IMR-90 (cell line): ENCODE data around the gene CFAP43. TPM values are rescaled to one million over a fixed set of nuclear protein-coding genes. Genes with fewer than 3 reads are reported as not detected.

Experiments used
- ATAC-seq: fragments of 200-7000 bp; cut with Tn5 transposase; 2 replicates; pipeline ENCODE4 v1.9.1; 2020; ENCODE audit warnings: low read depth, mild to moderate bottlenecking, moderate library complexity
- BruUV-seq: library from RNA; stranded (reverse); fragments of 400-500 nt; replicated peaks from 2 replicates; lab custom pipeline; 2021; lab: Mats Ljungman, UMichigan
- CTCF ChIA-PET: fragments of 300-600 bp; formaldehyde crosslinking; extraction: SDS; loops from one replicate; lab custom pipeline; 2021; ENCODE audit warnings: antibody characterized with exemption; lab: Yijun Ruan, JAX
- POLR2A ChIA-PET: fragments of 300-600 bp; sonication (Branson Sonifier 250); formaldehyde crosslinking; loops from one replicate; lab custom pipeline; 2022; ENCODE audit warnings: antibody characterized with exemption; ENCODE audit not compliant: unreplicated experiment; lab: Charles Lee
- DNase-seq: peaks from one replicate; pipeline ENCODE4 v3.0.0; 2013
- H2AFZ ChIP-seq: replicated peaks from 2 replicates; pipeline ENCODE3; 2013; ENCODE audit warnings: low read length, mild to moderate bottlenecking; ENCODE audit not compliant: poor library complexity
- H2AK5ac ChIP-seq: 2 replicates; pipeline ENCODE4 v1.6.1; 2013; ENCODE audit warnings: low read depth, low read length, inconsistent platforms
- H2AK9ac ChIP-seq: replicated peaks from 2 replicates; pipeline ENCODE3; 2013; ENCODE audit warnings: mild to moderate bottlenecking, low read depth, low read length, moderate library complexity; ENCODE audit not compliant: poor library complexity
- H2BK120ac ChIP-seq: 2 replicates; pipeline ENCODE4 v1.6.1; 2013; ENCODE audit warnings: low read depth, low read length, inconsistent platforms
- H2BK15ac ChIP-seq: 3 replicates; pipeline ENCODE4 v1.6.1; 2013; ENCODE audit warnings: low read depth, low read length, inconsistent platforms
- H2BK20ac ChIP-seq: 2 replicates; pipeline ENCODE4 v1.6.1; 2013; ENCODE audit warnings: low read depth, mild to moderate bottlenecking, inconsistent platforms, low read length, moderate library complexity
- H2BK5ac ChIP-seq: 2 replicates; pipeline ENCODE4 v1.6.1; 2013; ENCODE audit warnings: mild to moderate bottlenecking, low read depth, low read length, inconsistent platforms; ENCODE audit not compliant: poor library complexity, severe bottlenecking
- H3K14ac ChIP-seq: replicated peaks from 2 replicates; pipeline ENCODE4 v1.6.1; 2013; ENCODE audit warnings: low read depth, low read length, inconsistent platforms
- H3K18ac ChIP-seq: 2 replicates; pipeline ENCODE4 v1.6.1; 2013; ENCODE audit warnings: low read depth, low read length, control low read depth
- H3K23ac ChIP-seq: 2 replicates; pipeline ENCODE4 v1.6.1; 2013; ENCODE audit warnings: low read depth, low read length, inconsistent platforms
- H3K27ac ChIP-seq: 2 replicates; pipeline ENCODE4 v1.5.1; 2013; ENCODE audit warnings: mild to moderate bottlenecking, control low read depth, low read length; ENCODE audit not compliant: insufficient read depth
- H3K27me3 ChIP-seq: 2 replicates; pipeline ENCODE4 v1.6.1; 2013; ENCODE audit warnings: low read length; ENCODE audit not compliant: control insufficient read depth, insufficient read depth
- H3K36me3 ChIP-seq: 2 replicates; pipeline ENCODE4 v1.6.1; 2013; ENCODE audit warnings: low read length, mixed read lengths; ENCODE audit not compliant: control insufficient read depth, insufficient read depth
- H3K4ac ChIP-seq: 2 replicates; pipeline ENCODE4 v1.6.1; 2013; ENCODE audit warnings: low read depth, low read length, inconsistent platforms
- H3K4me1 ChIP-seq: 2 replicates; pipeline ENCODE4 v1.6.1; 2013; ENCODE audit warnings: low read length, mixed read lengths; ENCODE audit not compliant: control insufficient read depth, insufficient read depth
- H3K4me2 ChIP-seq: 2 replicates; pipeline ENCODE4 v1.6.1; 2013; ENCODE audit warnings: low read depth, mild to moderate bottlenecking, control low read depth, low read length, moderate library complexity
- H3K4me3 ChIP-seq: 2 replicates; pipeline ENCODE4 v1.5.1; 2013; ENCODE audit warnings: low read depth, mild to moderate bottlenecking, control low read depth, low read length, moderate library complexity; ENCODE audit not compliant: insufficient read depth
- H3K56ac ChIP-seq: 2 replicates; pipeline ENCODE4 v1.6.1; 2013; ENCODE audit warnings: low read length, inconsistent platforms; ENCODE audit not compliant: insufficient read depth; ENCODE audit errors: extremely low read depth
- H3K79me1 ChIP-seq, 2 experiments: 2 replicates each; pipeline ENCODE4 v1.6.1; 2013; ENCODE audit warnings: low read length in 2 of 2, inconsistent platforms in 1 of 2, low read depth in 1 of 2
- H3K9ac ChIP-seq: 2 replicates; pipeline ENCODE4 v1.6.1; 2013; ENCODE audit warnings: low read depth, low read length, control low read depth
- H3K9me1 ChIP-seq: 2 replicates; pipeline ENCODE4 v1.6.1; 2013; ENCODE audit warnings: low read length, inconsistent platforms; ENCODE audit not compliant: insufficient read depth
- H3K9me3 ChIP-seq: 2 replicates; pipeline ENCODE4 v1.6.1; 2013; ENCODE audit warnings: low read length; ENCODE audit not compliant: control insufficient read depth, insufficient read depth
- H4K20me1 ChIP-seq: 2 replicates; pipeline ENCODE4 v1.6.1; 2013; ENCODE audit warnings: low read length, inconsistent platforms; ENCODE audit not compliant: insufficient read depth
- H4K5ac ChIP-seq: 2 replicates; pipeline ENCODE4 v1.6.1; 2013; ENCODE audit warnings: mild to moderate bottlenecking, low read depth, low read length, control low read depth
- H4K8ac ChIP-seq, 2 experiments: 2 replicates each; pipeline ENCODE4 v1.6.1; 2013; ENCODE audit warnings: low read depth in 2 of 2, low read length in 2 of 2, control low read depth in 1 of 2, inconsistent platforms in 1 of 2
- H4K91ac ChIP-seq: 2 replicates; pipeline ENCODE4 v1.6.1; 2013; ENCODE audit warnings: low read depth, low read length, inconsistent platforms; ENCODE audit not compliant: insufficient read depth
- MXI1 ChIP-seq: IDR thresholded peaks from 2 replicates; pipeline ENCODE4 v1.6.1; 2012; ENCODE audit warnings: low read depth, mild to moderate bottlenecking, low read length, moderate library complexity, borderline replicate concordance
- RCOR1 ChIP-seq: IDR thresholded peaks from 2 replicates; pipeline ENCODE4 v1.6.1; 2012; ENCODE audit warnings: mild to moderate bottlenecking, low read length, improper control_type of control experiment; ENCODE audit not compliant: insufficient replicate concordance
- RFX5 ChIP-seq: IDR thresholded peaks from 2 replicates; pipeline ENCODE4 v1.8.0; 2012; ENCODE audit warnings: low read depth, mild to moderate bottlenecking, low read length, moderate library complexity
- WGBS, 2 experiments: methylation state at CpG; one replicate each; pipeline versions ENCODE4 v1.1.5 to v1.1.7; 2013; ENCODE audit warnings: missing lambda C conversion rate in 2 of 2; ENCODE audit not compliant: insufficient read length in 1 of 2; ENCODE audit errors: extremely low coverage in 2 of 2; 5-methylcytosine and 5-hydroxymethylcytosine counted together
- dilution Hi-C: fragments of 300-500 bp; cut with HindIII; formaldehyde crosslinking; loops from one replicate; pipeline ENCODE4 v1.14.3; 2018; ENCODE audit warnings: low sequenced_read_pairs; ENCODE audit not compliant: unreplicated experiment
- in situ Hi-C: fragments of 300-500 bp; cut with MboI; formaldehyde crosslinking; loops from 3 replicates; pipeline ENCODE4 v1.14.3; 2019; ENCODE audit warnings: low sequenced_read_pairs, inconsistent platforms, mixed read lengths
- intact Hi-C: fragments of 100-400 bp; cut with micrococcal nuclease; formaldehyde crosslinking; loops from 2 replicates; pipeline ENCODE4 v1.10.0; 2022
- polyA plus RNA-seq, 3 experiments: library from polyadenylated mRNA; depleted of rRNA; stranded (reverse); fragments of >200 nt; gene quantifications; 2 replicates each; pipeline ENCODE4 v1.2.3, GENCODE V29; 2012; ENCODE audit warnings: low replicate concordance in 1 of 3
- total RNA-seq: library from RNA; depleted of rRNA; stranded (reverse); fragments of >200 nt; gene quantifications from 2 replicates; pipeline ENCODE4 v1.2.3, GENCODE V29; 2012

CFAP43 gene
- total and polyA plus RNA-seq, 2 of the 4 experiments (the other 2 are of a cell fraction): under 0.01 to 0.05 TPM

DNA sequence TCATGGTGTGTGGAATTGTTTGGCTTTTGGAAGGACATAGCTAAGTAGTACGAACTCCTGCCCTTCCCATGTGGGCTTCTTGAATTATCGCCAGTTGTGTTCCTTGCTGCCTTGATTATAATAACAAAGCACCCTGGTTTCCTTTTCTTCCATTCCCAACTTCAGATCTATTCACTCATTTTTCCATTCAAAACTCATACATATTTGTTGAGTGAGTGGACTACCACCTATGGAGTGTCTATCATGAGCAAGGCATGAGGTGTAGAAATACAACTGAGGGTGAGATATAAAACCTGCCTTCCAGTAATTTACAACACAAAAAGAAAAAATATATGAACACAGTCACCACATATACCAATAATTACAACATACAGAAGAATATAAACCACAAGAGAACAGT is 141.6 kb downstream of the CFAP43 start:
- CTCF ChIA-PET: no interaction called here
- no peak for ATAC-seq
- intact Hi-C loops: no loop called here
- Histone ChIP-seq H3K27me3 (no peaks in the 10 kb centered on the region; the same call in 1 of the 2 replicates), H4K20me1 (no peaks in the 10 kb centered on the region), H2AK5ac (no peak overlapping the region; the same call in 1 of the 2 replicates), H4K91ac (no peak overlapping the region), H3K79me1 (no peaks in the 10 kb centered on the region), H3K36me3 (no peaks in the 10 kb centered on the region), H3K4ac (no peak overlapping the region), H3K27ac (no peak overlapping the region), H3K4me2 (no peak overlapping the region; the same call in 1 of the 2 replicates), H3K18ac (no peak overlapping the region), H4K8ac (no peak overlapping the region), H2BK120ac (no peak overlapping the region), H2AK9ac (no peak overlapping the region), H3K9me1 (0 out of 2 replicates have a peak, but pooled peaks cover 4% of the 10 kb centered on the region), H3K14ac (no peak overlapping the region), H2BK15ac (no peak overlapping the region), H2AFZ (no peak overlapping the region), H2BK5ac (no peak overlapping the region), H4K5ac (no peak overlapping the region), H3K9me3 (0 out of 2 replicates have a peak, but pooled peaks cover 1% of the 10 kb centered on the region), H3K56ac (no peak overlapping the region), H3K4me3 (no peak overlapping the region), H2BK20ac (no peak overlapping the region), H3K9ac (no peak overlapping the region), H3K4me1 (no peaks in the 10 kb centered on the region; the same call in 1 of the 2 replicates), H3K23ac (no peak overlapping the region)
- no peak for TF ChIP-seq RFX5
- no peak for TF ChIP-seq MXI1
- TF ChIP-seq RCOR1: no peak
- in situ Hi-C loops: no loop called here
- no CpG with 5 or more reads among the region's 2 CpGs for WGBS, 2 experiments
- peak; percentile 16 for DNase-seq
- POLR2A ChIA-PET: interaction anchor here (0.6 kb wide), 1 partner anchor 10 kb away, joined by 3 read pairs; no protein-coding TSS in a partner anchor
- BruUV-seq: no TSS peak
- dilution Hi-C loops: no loop called here
